Measurements from ENCODE around the gene ERCC4. TPM values are rescaled to one million over a fixed set of nuclear protein-coding genes. Genes with fewer than 3 reads are reported as not detected.

Gene ERCC4
- total and polyA plus RNA-seq, 2 of the 8 experiments (the other 6 are each of a cell fraction or from before 2014, with no cell fraction given) = 1.6 to 13.2 TPM

- no peak overlapping the region for H2AFZ ChIP-seq (ENCODE audit: low read length)
- H3K14ac ChIP-seq (ENCODE audit: insufficient read length) = no peak overlapping the region
- no peak overlapping the region for H3K4ac ChIP-seq (replicated peaks; ENCODE audit: insufficient read length, low read depth, low read length)
- no peak overlapping the region for H2BK20ac ChIP-seq (ENCODE audit: low read length)
- H4K8ac ChIP-seq (ENCODE audit: extremely low read depth, insufficient read depth, low read length) = no peak overlapping the region
- H3K23ac ChIP-seq (ENCODE audit: insufficient read length) = no peak overlapping the region
- H3K79me2 ChIP-seq (ENCODE audit: control insufficient read depth in 1 of 2, insufficient read depth in 2 of 2, low read length in 2 of 2) = no peaks in the 10 kb centered on the region
- no peak overlapping the region for H3K4me2 ChIP-seq (ENCODE audit: insufficient read depth in 1 of 2, low read depth in 2 of 2, low read length in 2 of 2)
- no peak overlapping the region for H3K4me3 ChIP-seq (ENCODE audit: extremely low read depth in 1 of 4, insufficient read depth in 2 of 4, low read depth in 3 of 4, low read length in 4 of 4)
- H2BK15ac ChIP-seq (ENCODE audit: low read length) = no peak overlapping the region
- no peaks in the 10 kb centered on the region for H3K27me3 ChIP-seq (replicated peaks in 1 of 4; ENCODE audit: control insufficient read depth in 3 of 4, extremely low read depth in 1 of 4, insufficient read depth in 3 of 4, low read length in 3 of 4)
- no peak overlapping the region for H4K91ac ChIP-seq (replicated peaks; ENCODE audit: insufficient read length, low read length)
- no peak overlapping the region for H2BK12ac ChIP-seq (ENCODE audit: low read depth, low read length)
- H2BK120ac ChIP-seq (replicated peaks; ENCODE audit: low read depth, low read length) = no peak overlapping the region
- POLR2A ChIA-PET (ENCODE audit: partially characterized antibody) = no interaction called here
- no peak overlapping the region for H2AK5ac ChIP-seq (ENCODE audit: low read depth, low read length)
- no peaks in the 10 kb centered on the region for H3K4me1 ChIP-seq (replicated peaks in 1 of 4; ENCODE audit: control insufficient read depth in 3 of 4, insufficient read depth in 4 of 4, low read length in 3 of 4)
- H3K23me2 ChIP-seq (ENCODE audit: low read depth, low read length) = no peaks in the 10 kb centered on the region
- H3K36me3 ChIP-seq (ENCODE audit: control insufficient read depth in 2 of 4, insufficient read depth in 4 of 4, low read length in 3 of 4) = peaks cover 0 to 7% (median 2%) of the 10 kb centered on the region in 4 experiments; a peak in 4 of 8 replicates
- H3K18ac ChIP-seq (ENCODE audit: extremely low read depth, low read length) = no peak overlapping the region
- CTCF ChIA-PET (ENCODE audit: partially characterized antibody) = interaction anchor here (1.5 kb wide), 1 partner anchor 9 kb away, joined by 6 read pairs; no protein-coding TSS in a partner anchor
- no peak for TF ChIP-seq BCL11A (IDR thresholded peaks at IDR 0.05; ENCODE audit: low read depth in 2 of 2, low read length in 2 of 2)
- no peak overlapping the region for H2BK5ac ChIP-seq (ENCODE audit: low read depth, low read length)
- no peak overlapping the region for H3K9ac ChIP-seq (replicated peaks in 1 of 4; ENCODE audit: extremely low read depth in 1 of 4, low read depth in 3 of 4, low read length in 3 of 4)
- H3K56ac ChIP-seq (replicated peaks; ENCODE audit: insufficient read length, low read depth, low read length) = no peak overlapping the region
- FAIRE-seq (no peak), DNase-seq (ENCODE audit: low read depth in 1 of 2, low spot score in 2 of 2) (no peak)
- 91% methylated on average over 2 of the region's 2 CpGs; no CpG with 5 or more reads in 1 of the 2 experiments for WGBS, 2 experiments (ENCODE audit: extremely low coverage in 1 of 2, insufficient coverage in 1 of 2, insufficient read length in 1 of 2, insufficient replicate concordance in 2 of 2, low coverage in 1 of 2, low lambda C conversion rate in 2 of 2, missing lambda C conversion rate in 1 of 2)
- no peak overlapping the region for H4K5ac ChIP-seq (ENCODE audit: insufficient read length, low read depth, low read length)
- H3K9me3 ChIP-seq (ENCODE audit: insufficient read depth in 2 of 2, low read depth in 1 of 2, low read length in 1 of 2) = no peaks in the 10 kb centered on the region
- H3K27ac ChIP-seq (ENCODE audit: low read depth, low read length) = no peak overlapping the region
- H4K20me1 ChIP-seq (replicated peaks in 1 of 2; ENCODE audit: control insufficient read depth in 1 of 2, insufficient read depth in 2 of 2, low read length in 2 of 2) = no peaks in the 10 kb centered on the region
- no peaks in the 10 kb centered on the region for H3K79me1 ChIP-seq (ENCODE audit: low read depth, low read length)
Measured at GRCh38 chr16:13926891-13927290, 6.9 kb downstream of the ERCC4 start.
